HUES64 (cell line): ENCODE measurements around the gene STX3.

Source experiments
- H3K27ac ChIP-seq: 2 replicates; pipeline ENCODE4 v1.7.0; 2013; ENCODE audit warnings: low read depth, low read length, inconsistent platforms
- H3K27me3 ChIP-seq: 2 replicates; pipeline ENCODE4 v1.6.1; 2013; ENCODE audit warnings: mild to moderate bottlenecking, low read length; ENCODE audit not compliant: insufficient read depth
- H3K36me3 ChIP-seq: 2 replicates; pipeline ENCODE4 v1.6.1; 2013; ENCODE audit warnings: mild to moderate bottlenecking, low read length; ENCODE audit not compliant: insufficient read depth
- H3K4me1 ChIP-seq: 2 replicates; pipeline ENCODE4 v1.6.1; 2013; ENCODE audit warnings: mild to moderate bottlenecking, low read length, moderate library complexity; ENCODE audit not compliant: insufficient read depth
- H3K4me3 ChIP-seq: 2 replicates; pipeline ENCODE4 v1.5.1; 2013; ENCODE audit warnings: mild to moderate bottlenecking, low read length, moderate library complexity
- H3K9ac ChIP-seq: 2 replicates; pipeline ENCODE4 v1.6.1; 2013; ENCODE audit warnings: mild to moderate bottlenecking, low read depth, low read length
- H3K9me3 ChIP-seq: 2 replicates; pipeline ENCODE4 v1.6.1; 2013; ENCODE audit warnings: low read depth, low read length; ENCODE audit not compliant: insufficient read depth
- WGBS: fragments of 150-250, 120-280 bp; methylation state at CpG from one replicate; pipeline ENCODE4 v1.1.7; 2013; ENCODE audit warnings: missing lambda C conversion rate; 5-methylcytosine and 5-hydroxymethylcytosine counted together

STX3 gene

GRCh38 chr11:59759900-59760299 lies 4.7 kb downstream of the STX3 start:
- H3K4me1 ChIP-seq, result peaks cover 21% of the 10 kb centered on the region; the same call in 1 of the 2 replicates
- H3K9ac ChIP-seq, result no peak overlapping the region
- H3K27ac ChIP-seq, result no peak overlapping the region
- H3K4me3 ChIP-seq, result no peak overlapping the region
- peaks cover 4% of the 10 kb centered on the region; the same call in 1 of the 2 replicates for H3K36me3 ChIP-seq
- H3K27me3 ChIP-seq, result no peaks in the 10 kb centered on the region
- H3K9me3 ChIP-seq, result no peaks in the 10 kb centered on the region
- WGBS, result 89% methylated on average over 3 of the region's 4 CpGs

GRCh38 chr11:59760771-59761170 lies 5.6 kb downstream of the STX3 start:
- H3K9ac ChIP-seq, result no peak overlapping the region
- WGBS, result 94% methylated on average over 4 of the region's 4 CpGs
- H3K9me3 ChIP-seq, result no peaks in the 10 kb centered on the region
- H3K4me3 ChIP-seq, result no peak overlapping the region
- peaks cover 21% of the 10 kb centered on the region; the same call in 1 of the 2 replicates for H3K4me1 ChIP-seq
- peaks cover 4% of the 10 kb centered on the region; the same call in 1 of the 2 replicates for H3K36me3 ChIP-seq
- H3K27me3 ChIP-seq, result no peaks in the 10 kb centered on the region
- no peak overlapping the region for H3K27ac ChIP-seq

- peaks cover 11% of the 10 kb centered on the region; the same call in 1 of the 2 replicates for H3K4me1 ChIP-seq
Observed at GRCh38 chr11:59761993-59762392, 6.8 kb downstream of the STX3 start.

GRCh38 chr11:59765068-59765735 lies 10.0 kb downstream of the STX3 start:
- H3K27ac ChIP-seq, result no peak overlapping the region
- H3K36me3 ChIP-seq, result peaks cover 4% of the 10 kb centered on the region; the same call in 1 of the 2 replicates
- H3K9me3 ChIP-seq, result no peaks in the 10 kb centered on the region
- whole genome bisulfite sequencing, result 92% methylated on average over 4 of the region's 4 CpGs
- H3K4me1 ChIP-seq, result no peaks in the 10 kb centered on the region; the same call in 1 of the 2 replicates
- no peaks in the 10 kb centered on the region for H3K27me3 ChIP-seq
- no peak overlapping the region for H3K9ac ChIP-seq
- H3K4me3 ChIP-seq, result no peak overlapping the region

More at GRCh38 chr11:59761993-59762392, 6.8 kb downstream of the STX3 start:
- no peaks in the 10 kb centered on the region for H3K9me3 ChIP-seq
- H3K27me3 ChIP-seq, result no peaks in the 10 kb centered on the region
- 96% methylated on average over 6 of the region's 6 CpGs for WGBS
- H3K36me3 ChIP-seq, result peaks cover 4% of the 10 kb centered on the region; the same call in 1 of the 2 replicates
- H3K4me3 ChIP-seq, result no peak overlapping the region
- H3K9ac ChIP-seq, result no peak overlapping the region
- no peak overlapping the region for H3K27ac ChIP-seq

DNA sequence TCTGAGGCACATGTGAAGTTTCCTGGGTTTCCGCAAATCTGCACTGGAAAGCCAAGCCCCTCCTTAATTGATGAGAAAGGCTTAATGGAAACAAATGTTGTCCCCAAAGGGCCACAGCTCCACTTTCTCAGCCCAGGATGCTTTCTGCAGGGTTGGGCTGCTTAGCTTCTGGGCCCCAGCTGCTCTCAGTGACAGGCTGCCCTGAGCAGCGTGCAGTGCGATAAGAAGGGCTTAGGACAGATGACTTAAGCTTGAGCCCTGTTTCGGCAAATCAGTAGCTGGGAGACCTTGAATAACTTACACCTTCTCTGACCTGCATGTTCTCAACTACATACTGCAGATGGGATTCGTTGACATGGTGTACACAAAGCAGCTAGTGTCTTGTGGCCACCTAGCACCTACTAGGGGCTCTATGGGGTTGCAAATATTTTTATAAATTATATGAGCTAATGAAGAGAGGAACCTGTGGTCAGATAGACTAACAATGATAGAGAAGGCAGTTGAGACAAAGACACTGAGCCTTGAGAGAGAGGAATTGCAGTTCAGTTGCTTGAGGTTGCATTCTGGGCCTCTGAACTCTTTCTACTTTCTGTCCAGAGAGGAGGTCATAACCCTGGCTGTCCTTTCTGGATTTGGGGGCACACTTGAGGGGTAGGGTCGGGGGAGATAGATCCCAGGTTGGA lies 11.5 kb downstream of the STX3 start:
- H3K9me3 ChIP-seq, result no peaks in the 10 kb centered on the region
- H3K4me3 ChIP-seq, result no peak overlapping the region
- no peak overlapping the region for H3K9ac ChIP-seq
- peaks cover 4% of the 10 kb centered on the region; the same call in 1 of the 2 replicates for H3K36me3 ChIP-seq
- H3K27ac ChIP-seq, result no peak overlapping the region
- no peaks in the 10 kb centered on the region for H3K27me3 ChIP-seq
- 89% methylated on average over 6 of the region's 6 CpGs for WGBS
- H3K4me1 ChIP-seq, result no peaks in the 10 kb centered on the region; the same call in 1 of the 2 replicates

GRCh38 chr11:59767225-59767611 lies 12.0 kb downstream of the STX3 start:
- peaks cover 1% of the 10 kb centered on the region; the same call in 1 of the 2 replicates for H3K36me3 ChIP-seq
- H3K27ac ChIP-seq, result no peak overlapping the region
- H3K4me1 ChIP-seq, result no peaks in the 10 kb centered on the region; the same call in 1 of the 2 replicates
- H3K27me3 ChIP-seq, result no peaks in the 10 kb centered on the region
- no peak overlapping the region for H3K9ac ChIP-seq
- WGBS, result 92% methylated on average over 1 of the region's 1 CpG
- H3K9me3 ChIP-seq, result no peaks in the 10 kb centered on the region
- H3K4me3 ChIP-seq, result no peak overlapping the region

GRCh38 chr11:59769111-59769510 lies 13.9 kb downstream of the STX3 start:
- 93% methylated on average over 7 of the region's 7 CpGs for WGBS
- Histone ChIP-seq H3K4me3 (no peak overlapping the region), H3K27me3 (no peaks in the 10 kb centered on the region)

GRCh38 chr11:59769828-59770227 lies 14.7 kb downstream of the STX3 start:
- H3K4me1 ChIP-seq, result no peaks in the 10 kb centered on the region; the same call in 1 of the 2 replicates
- H3K27me3 ChIP-seq, result no peaks in the 10 kb centered on the region
- H3K36me3 ChIP-seq, result peaks cover 13% of the 10 kb centered on the region
- no peak overlapping the region for H3K4me3 ChIP-seq
- 91% methylated on average over 4 of the region's 4 CpGs for WGBS
- no peak overlapping the region for H3K9ac ChIP-seq
- no peaks in the 10 kb centered on the region for H3K9me3 ChIP-seq
- H3K27ac ChIP-seq, result no peak overlapping the region

More at GRCh38 chr11:59769111-59769510, 13.9 kb downstream of the STX3 start:
- H3K36me3 ChIP-seq, result peaks cover 11% of the 10 kb centered on the region
- H3K9ac ChIP-seq, result no peak overlapping the region
- H3K27ac ChIP-seq, result no peak overlapping the region
- no peaks in the 10 kb centered on the region; the same call in 1 of the 2 replicates for H3K4me1 ChIP-seq
- no peaks in the 10 kb centered on the region for H3K9me3 ChIP-seq

- Histone ChIP-seq H3K36me3 (peaks cover 18% of the 10 kb centered on the region), H3K4me1 (no peaks in the 10 kb centered on the region), H3K27ac (no peak overlapping the region), H3K9ac (no peak overlapping the region), H3K27me3 (no peaks in the 10 kb centered on the region), H3K4me3 (no peak overlapping the region), H3K9me3 (no peaks in the 10 kb centered on the region)
- WGBS, result 97% methylated on average over 3 of the region's 3 CpGs
Observed at GRCh38 chr11:59770319-59770718, 15.1 kb downstream of the STX3 start.

DNA sequence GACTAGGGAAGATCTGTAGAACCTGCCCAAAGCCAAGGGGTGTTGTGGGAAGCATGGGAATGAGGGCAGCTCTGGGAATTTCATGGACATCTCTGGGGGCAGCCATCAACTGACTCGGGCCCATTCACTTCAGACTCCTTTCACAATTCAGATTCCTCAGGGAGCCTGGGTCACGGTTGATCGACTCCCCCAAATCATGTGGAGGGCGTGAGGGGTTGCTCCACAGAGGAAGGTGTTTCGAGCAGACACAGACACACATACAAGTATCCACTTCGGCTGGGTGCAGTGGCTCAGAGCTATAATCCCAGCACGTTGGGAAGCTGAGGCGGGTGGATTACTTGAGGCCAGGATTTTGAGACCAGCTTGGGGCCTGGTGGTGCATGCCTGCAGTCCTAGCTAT lies 15.7 kb downstream of the STX3 start:
- H3K27ac ChIP-seq, result no peak overlapping the region
- H3K4me1 ChIP-seq, result no peaks in the 10 kb centered on the region
- peaks cover 24% of the 10 kb centered on the region for H3K36me3 ChIP-seq
- H3K27me3 ChIP-seq, result no peaks in the 10 kb centered on the region
- H3K4me3 ChIP-seq, result no peak overlapping the region
- no peak overlapping the region for H3K9ac ChIP-seq
- 95% methylated on average over 8 of the region's 8 CpGs for WGBS
- H3K9me3 ChIP-seq, result no peaks in the 10 kb centered on the region

GRCh38 chr11:59771605-59772004 lies 16.4 kb downstream of the STX3 start:
- Histone ChIP-seq H3K9me3 (no peaks in the 10 kb centered on the region), H3K27ac (no peak overlapping the region), H3K27me3 (no peaks in the 10 kb centered on the region), H3K4me1 (no peaks in the 10 kb centered on the region), H3K4me3 (no peak overlapping the region), H3K9ac (no peak overlapping the region), H3K36me3 (peaks cover 31% of the 10 kb centered on the region)
- 89% methylated on average over 4 of the region's 4 CpGs for WGBS
